ENCODE results near the gene NOX5. TPM values are rescaled to one million over a fixed set of nuclear protein-coding genes. Genes with fewer than 3 reads are reported as not detected.

Gene NOX5
- total and polyA plus RNA-seq, 2 of the 4 experiments (the other 2 are of a cell fraction), result 0.07 TPM; not detected in 1

DNA sequence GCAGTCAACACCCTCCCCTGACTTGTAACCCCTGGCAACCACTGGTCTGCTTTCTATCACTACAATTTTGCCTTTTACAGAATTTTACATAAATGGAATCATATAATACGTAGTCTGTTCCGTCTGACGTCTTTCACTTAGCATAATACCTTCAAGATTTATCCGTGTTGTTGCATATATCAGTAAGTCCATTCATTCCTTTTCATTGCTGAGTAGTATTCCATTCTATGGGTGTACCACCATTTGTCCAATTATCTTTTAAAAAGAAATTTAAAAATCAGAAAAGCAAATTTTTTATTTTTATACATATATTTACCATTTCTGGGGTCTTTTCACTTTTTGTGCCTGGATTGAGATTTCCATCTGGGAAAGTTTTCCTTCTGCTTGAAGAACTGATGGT is 35.5 kb downstream of the NOX5 start:
- Histone ChIP-seq H2BK5ac (ENCODE audit: low read depth, low read length, poor library complexity, severe bottlenecking) (no peak overlapping the region), H3K9me1 (ENCODE audit: insufficient read depth, low read length) (peaks cover 4% of the 10 kb centered on the region; the same call in 1 of the 2 replicates), H2AK9ac (replicated peaks; ENCODE audit: low read depth, low read length, poor library complexity) (no peak overlapping the region), H4K91ac (ENCODE audit: insufficient read depth, low read depth, low read length) (no peak overlapping the region), H4K5ac (ENCODE audit: low read depth, low read length) (no peak overlapping the region), H3K14ac (replicated peaks; ENCODE audit: low read depth, low read length) (no peak overlapping the region), H2BK20ac (ENCODE audit: low read depth, low read length) (no peak overlapping the region), H3K4me3 (ENCODE audit: insufficient read depth, low read depth, low read length) (no peak overlapping the region), H3K56ac (ENCODE audit: extremely low read depth, insufficient read depth, low read length) (no peak overlapping the region), H3K9me3 (ENCODE audit: control insufficient read depth, insufficient read depth, low read length) (no peaks in the 10 kb centered on the region), H3K36me3 (ENCODE audit: control insufficient read depth, insufficient read depth, low read length) (no peaks in the 10 kb centered on the region), H2BK120ac (ENCODE audit: low read depth, low read length) (no peak overlapping the region), H3K18ac (ENCODE audit: low read depth, low read length) (no peak overlapping the region), H3K4me2 (ENCODE audit: low read depth, low read length) (no peak overlapping the region), H3K23ac (ENCODE audit: low read depth, low read length) (no peak overlapping the region), H3K27me3 (ENCODE audit: control insufficient read depth, insufficient read depth, low read length) (peaks cover 21% of the 10 kb centered on the region), H2AFZ (replicated peaks; ENCODE audit: low read length, poor library complexity) (no peak overlapping the region), H2BK15ac (ENCODE audit: low read depth, low read length) (no peak overlapping the region), H3K79me1 (ENCODE audit: low read depth in 1 of 2, low read length in 2 of 2) (no peaks in the 10 kb centered on the region), H3K4me1 (ENCODE audit: control insufficient read depth, insufficient read depth, low read length) (peaks cover 2% of the 10 kb centered on the region; the same call in 1 of the 2 replicates), H2AK5ac (ENCODE audit: low read depth, low read length) (no peak overlapping the region), H4K20me1 (ENCODE audit: insufficient read depth, low read length) (no peaks in the 10 kb centered on the region), H3K9ac (ENCODE audit: low read depth, low read length) (no peak overlapping the region), H3K4ac (ENCODE audit: low read depth, low read length) (no peak overlapping the region), H3K27ac (ENCODE audit: insufficient read depth, low read length) (no peak overlapping the region), H4K8ac (ENCODE audit: low read depth in 2 of 2, low read length in 2 of 2) (no peak overlapping the region)
- no TSS peak for BruUV-seq (replicated peaks)
- TF ChIP-seq RAD21 (IDR thresholded peaks at IDR 0.05; ENCODE audit: low read length) (no peak), CEBPB (IDR thresholded peaks at IDR 0.05; ENCODE audit: low read depth, low read length) (no peak), RCOR1 (IDR thresholded peaks at IDR 0.05; ENCODE audit: insufficient replicate concordance, low read length) (no peak), SMC3 (IDR thresholded peaks at IDR 0.05; ENCODE audit: low read depth, low read length) (no peak), BHLHE40 (IDR thresholded peaks at IDR 0.05; ENCODE audit: low read depth, low read length) (no peak), RFX5 (IDR thresholded peaks at IDR 0.05; ENCODE audit: low read depth, low read length) (no peak), FOS (IDR thresholded peaks at IDR 0.05; ENCODE audit: low read depth, low read length) (no peak), POLR2A (IDR thresholded peaks at IDR 0.05; ENCODE audit: low read depth, low read length) (no peak), CHD1 (IDR thresholded peaks at IDR 0.05; ENCODE audit: low read depth, low read length) (no peak), NFE2L2 (IDR thresholded peaks at IDR 0.05; ENCODE audit: low read depth, low read length) (no peak), MXI1 (IDR thresholded peaks at IDR 0.05; ENCODE audit: borderline replicate concordance, low read depth, low read length) (no peak), MAZ (IDR thresholded peaks at IDR 0.05; ENCODE audit: borderline replicate concordance, low read depth, low read length) (no peak)
- TF ChIP-seq, protein P1, sequence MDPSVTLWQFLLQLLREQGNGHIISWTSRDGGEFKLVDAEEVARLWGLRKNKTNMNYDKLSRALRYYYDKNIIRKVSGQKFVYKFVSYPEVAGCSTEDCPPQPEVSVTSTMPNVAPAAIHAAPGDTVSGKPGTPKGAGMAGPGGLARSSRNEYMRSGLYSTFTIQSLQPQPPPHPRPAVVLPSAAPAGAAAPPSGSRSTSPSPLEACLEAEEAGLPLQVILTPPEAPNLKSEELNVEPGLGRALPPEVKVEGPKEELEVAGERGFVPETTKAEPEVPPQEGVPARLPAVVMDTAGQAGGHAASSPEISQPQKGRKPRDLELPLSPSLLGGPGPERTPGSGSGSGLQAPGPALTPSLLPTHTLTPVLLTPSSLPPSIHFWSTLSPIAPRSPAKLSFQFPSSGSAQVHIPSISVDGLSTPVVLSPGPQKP (IDR thresholded peaks at IDR 0.05; ENCODE audit: borderline replicate concordance, low read depth, low read length), result no peak
- TF ChIP-seq, protein P2, sequence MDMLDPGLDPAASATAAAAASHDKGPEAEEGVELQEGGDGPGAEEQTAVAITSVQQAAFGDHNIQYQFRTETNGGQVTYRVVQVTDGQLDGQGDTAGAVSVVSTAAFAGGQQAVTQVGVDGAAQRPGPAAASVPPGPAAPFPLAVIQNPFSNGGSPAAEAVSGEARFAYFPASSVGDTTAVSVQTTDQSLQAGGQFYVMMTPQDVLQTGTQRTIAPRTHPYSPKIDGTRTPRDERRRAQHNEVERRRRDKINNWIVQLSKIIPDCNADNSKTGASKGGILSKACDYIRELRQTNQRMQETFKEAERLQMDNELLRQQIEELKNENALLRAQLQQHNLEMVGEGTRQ (IDR thresholded peaks at IDR 0.05; ENCODE audit: low read depth, low read length), result no peak
- WGBS, 2 experiments (ENCODE audit: extremely low coverage in 2 of 2, insufficient read length in 1 of 2), result no CpG with 5 or more reads among the region's 4 CpGs
- ChIA-PET POLR2A (ENCODE audit: unreplicated experiment) (no interaction called here), CTCF (no interaction called here)
- intact Hi-C loops (cut with micrococcal nuclease) (no loop called here), dilution Hi-C loops (cut with HindIII; ENCODE audit: low sequenced_read_pairs, unreplicated experiment) (no loop called here), in situ Hi-C loops (cut with MboI; ENCODE audit: low sequenced_read_pairs) (no loop called here)
- ATAC-seq (ENCODE audit: low read depth) (no peak), DNase-seq (no peak)
